Chondrocyte (in vitro differentiated cells): ENCODE data around the gene SH2D3C. TPM values are rescaled to one million over a fixed set of nuclear protein-coding genes. Genes with fewer than 3 reads are reported as not detected.

Experiments used
- DNase-seq: peaks from one replicate; pipeline ENCODE4 v3.0.0; 2021; ENCODE audit warnings: mixed read lengths, low spot score
- H3K27ac Mint-ChIP-seq: one replicate; pipeline ENCODE4 v1.8.0; 2021; ENCODE audit warnings: mild to moderate bottlenecking, moderate library complexity, mixed read lengths; ENCODE audit not compliant: unreplicated experiment
- H3K27me3 Mint-ChIP-seq: 2 replicates; pipeline ENCODE4 v1.8.0; 2021; ENCODE audit warnings: low read depth, mixed read lengths
- H3K36me3 Mint-ChIP-seq: 2 replicates; pipeline ENCODE4 v1.8.0; 2021; ENCODE audit warnings: low read depth, mixed read lengths
- H3K4me1 Mint-ChIP-seq: 2 replicates; pipeline ENCODE4 v1.8.0; 2021; ENCODE audit warnings: low read depth, mild to moderate bottlenecking, mixed read lengths
- H3K4me3 Mint-ChIP-seq: one replicate; pipeline ENCODE4 v1.8.0; 2021; ENCODE audit warnings: mild to moderate bottlenecking, moderate library complexity, mixed read lengths; ENCODE audit not compliant: unreplicated experiment
- H3K9me3 Mint-ChIP-seq: 2 replicates; pipeline ENCODE4 v1.8.0; 2021; ENCODE audit warnings: low read depth, mixed read lengths
- CTCF ChIP-seq: fragments of 200-600 bp; sonication (generic); IDR thresholded peaks from 2 replicates; pipeline ENCODE4 v1.5.0; 2021; ENCODE audit warnings: antibody characterized with exemption, mild to moderate bottlenecking, moderate library complexity
- total RNA-seq: library from RNA; stranded (reverse); gene quantifications from 3 replicates; pipeline ENCODE4 v1.2.1, GENCODE V29; 2021

The SH2D3C gene
- total RNA-seq, 1 donor from 2014 or later: 9.9 TPM

- Mint-ChIP-seq H3K27me3 (no peaks in the 10 kb centered on the region), H3K27ac (no peak overlapping the region), H3K36me3 (peaks cover 10% of the 10 kb centered on the region), H3K9me3 (no peaks in the 10 kb centered on the region), H3K4me1 (peaks cover 7% of the 10 kb centered on the region), H3K4me3 (no peak overlapping the region)
- no peak for DNase-seq
- no peak for TF ChIP-seq CTCF
Measured at GRCh38 chr9:127753622-127754021, 24.8 kb downstream of the SH2D3C start.

- no peak for DNase-seq
- Mint-ChIP-seq H3K9me3 (no peaks in the 10 kb centered on the region), H3K27me3 (no peaks in the 10 kb centered on the region), H3K36me3 (peaks cover 10% of the 10 kb centered on the region), H3K27ac (no peak overlapping the region), H3K4me3 (no peak overlapping the region), H3K4me1 (peaks cover 2% of the 10 kb centered on the region)
- TF ChIP-seq CTCF: no peak
Measured at GRCh38 chr9:127753148-127753547, 25.3 kb downstream of the SH2D3C start.

- Mint-ChIP-seq H3K4me3 (no peak overlapping the region), H3K36me3 (peaks cover 13% of the 10 kb centered on the region), H3K27me3 (no peaks in the 10 kb centered on the region)
Measured at GRCh38 chr9:127751269-127752054, 27.0 kb downstream of the SH2D3C start.

GRCh38 chr9:127749090-127749787 is 29.2 kb downstream of the SH2D3C start:
- no peak overlapping the region for H3K27ac Mint-ChIP-seq
- H3K36me3 Mint-ChIP-seq: peaks cover 13% of the 10 kb centered on the region
- no peaks in the 10 kb centered on the region for H3K9me3 Mint-ChIP-seq
- DNase-seq: no peak
- TF ChIP-seq CTCF: no peak
- no peaks in the 10 kb centered on the region for H3K27me3 Mint-ChIP-seq
- H3K4me1 Mint-ChIP-seq: no peaks in the 10 kb centered on the region
- H3K4me3 Mint-ChIP-seq: no peak overlapping the region

More at GRCh38 chr9:127751269-127752054, 27.0 kb downstream of the SH2D3C start:
- TF ChIP-seq CTCF: no peak
- no peak for DNase-seq
- H3K4me1 Mint-ChIP-seq: no peaks in the 10 kb centered on the region
- H3K27ac Mint-ChIP-seq: no peak overlapping the region
- no peaks in the 10 kb centered on the region for H3K9me3 Mint-ChIP-seq

GRCh38 chr9:127746959-127747569 is 31.4 kb downstream of the SH2D3C start:
- no peak for TF ChIP-seq CTCF
- no peaks in the 10 kb centered on the region for H3K4me1 Mint-ChIP-seq
- DNase-seq: no peak
- no peaks in the 10 kb centered on the region for H3K27me3 Mint-ChIP-seq
- no peak overlapping the region for H3K27ac Mint-ChIP-seq
- no peaks in the 10 kb centered on the region for H3K9me3 Mint-ChIP-seq
- H3K4me3 Mint-ChIP-seq: no peak overlapping the region
- peaks cover 13% of the 10 kb centered on the region for H3K36me3 Mint-ChIP-seq
